PC-3 (cell line): Measurements from ENCODE around the gene CENPB. TPM values are rescaled to one million over a fixed set of nuclear protein-coding genes. Genes with fewer than 3 reads are reported as not detected.

ENCODE experiments used
- ATAC-seq: fragments of 200-7000 bp; cut with Tn5 transposase; 2 replicates; pipeline ENCODE4 v1.9.1; 2020; ENCODE audit warnings: mild to moderate bottlenecking, moderate library complexity
- BruUV-seq: library from RNA; stranded (reverse); fragments of 400-500 nt; replicated peaks from 2 replicates; lab custom pipeline; 2021; lab: Mats Ljungman, UMichigan
- CTCF ChIA-PET: fragments of 300-600 bp; sonication (Branson Sonifier 250); formaldehyde crosslinking; loops from one replicate; lab custom pipeline; 2022; ENCODE audit warnings: antibody characterized with exemption; lab: Charles Lee
- POLR2A ChIA-PET: fragments of 300-600 bp; sonication (Branson Sonifier 250); formaldehyde crosslinking; loops from one replicate; lab custom pipeline; 2022; ENCODE audit warnings: antibody characterized with exemption; ENCODE audit not compliant: unreplicated experiment; lab: Charles Lee
- DNase-seq: peaks from one replicate; pipeline ENCODE4 v3.0.0-alpha.2; 2015
- H2AFZ ChIP-seq: fragments of 300-600 bp; sonication (generic); 2 replicates; pipeline ENCODE4 v1.6.0; 2016; ENCODE audit warnings: antibody characterized with exemption, low read length
- H3F3A ChIP-seq: fragments of 300-600 bp; sonication (generic); one replicate; pipeline ENCODE4 v1.6.0; 2017; ENCODE audit warnings: antibody characterized with exemption, low read length, control low read depth, mild to moderate bottlenecking; ENCODE audit not compliant: unreplicated experiment
- H3K27ac ChIP-seq: fragments of 300-600 bp; sonication (generic); 2 replicates; pipeline ENCODE4 v1.5.1; 2016; ENCODE audit warnings: mild to moderate bottlenecking, low read length
- H3K27me3 ChIP-seq: fragments of 300-600 bp; sonication (generic); 2 replicates; pipeline ENCODE4 v1.6.1; 2016; ENCODE audit warnings: low read length, mixed read lengths
- H3K36me3 ChIP-seq: fragments of 300-600 bp; sonication (generic); 2 replicates; pipeline ENCODE4 v1.6.1; 2016; ENCODE audit warnings: low read depth, mixed run types, low read length, mixed read lengths
- H3K4me1 ChIP-seq: fragments of 300-600 bp; sonication (generic); 2 replicates; pipeline ENCODE4 v1.5.1; 2016; ENCODE audit warnings: low read length; ENCODE audit not compliant: insufficient read depth
- H3K4me2 ChIP-seq: fragments of 300-600 bp; sonication (generic); 2 replicates; pipeline ENCODE4 v1.6.0; 2016; ENCODE audit warnings: low read length
- H3K4me3 ChIP-seq: fragments of 300-600 bp; sonication (generic); 2 replicates; pipeline ENCODE4 v1.5.1; 2016; ENCODE audit warnings: mild to moderate bottlenecking, low read length, mixed read lengths
- H3K79me2 ChIP-seq: fragments of 300-600 bp; sonication (generic); 2 replicates; pipeline ENCODE4 v1.6.1; 2017; ENCODE audit warnings: low read length, mixed read lengths
- H3K9ac ChIP-seq: fragments of 300-600 bp; sonication (generic); 2 replicates; pipeline ENCODE4 v1.6.0; 2016; ENCODE audit warnings: mild to moderate bottlenecking, low read length
- H3K9me2 ChIP-seq: fragments of 300-600 bp; sonication (generic); replicated peaks from 2 replicates; pipeline ENCODE4 v1.6.1; 2016; ENCODE audit warnings: mixed run types, low read length, mixed read lengths
- H3K9me3 ChIP-seq: fragments of 300-600 bp; sonication (generic); 2 replicates; pipeline ENCODE4 v1.6.1; 2016; ENCODE audit warnings: low read length, mixed read lengths
- H4K20me1 ChIP-seq: fragments of 300-600 bp; sonication (generic); 2 replicates; pipeline ENCODE4 v1.6.1; 2016; ENCODE audit warnings: low read length, mixed read lengths
- EZH2 ChIP-seq: fragments of 300-600 bp; sonication (generic); IDR thresholded peaks from one replicate; pipeline ENCODE4 v1.6.1; 2017; ENCODE audit warnings: antibody characterized with exemption, mild to moderate bottlenecking, low read length; ENCODE audit not compliant: unreplicated experiment
- EZH2phosphoT487 ChIP-seq: fragments of 300-600 bp; sonication (generic); IDR thresholded peaks from 2 replicates; pipeline ENCODE4 v1.6.1; 2018; ENCODE audit warnings: mild to moderate bottlenecking, antibody characterized with exemption, low read length, borderline replicate concordance
- intact Hi-C: fragments of 100-400 bp; cut with micrococcal nuclease; formaldehyde crosslinking; loops from 2 replicates; pipeline ENCODE4 v1.9.0; 2023
- total RNA-seq: library from RNA; depleted of rRNA; stranded (reverse); fragments of >200 nt; gene quantifications from 2 replicates; pipeline ENCODE4 v1.2.3, GENCODE V29; 2014
- TF ChIP-seq, protein P1 (sequence below): fragments of 300-600 bp; sonication (generic); conservative IDR thresholded peaks from 2 replicates; pipeline ENCODE4 v1.5.1; 2017; ENCODE audit warnings: antibody characterized with exemption, low read depth, mild to moderate bottlenecking, low read length

Gene CENPB
- total RNA-seq, 1 experiment from 2014 or later = 213 TPM

GRCh38 chr20:3823881-3824280 is 37.3 kb upstream of the CENPB start:
- no peaks in the 10 kb centered on the region for H3F3A ChIP-seq
- TF ChIP-seq, protein P1, sequence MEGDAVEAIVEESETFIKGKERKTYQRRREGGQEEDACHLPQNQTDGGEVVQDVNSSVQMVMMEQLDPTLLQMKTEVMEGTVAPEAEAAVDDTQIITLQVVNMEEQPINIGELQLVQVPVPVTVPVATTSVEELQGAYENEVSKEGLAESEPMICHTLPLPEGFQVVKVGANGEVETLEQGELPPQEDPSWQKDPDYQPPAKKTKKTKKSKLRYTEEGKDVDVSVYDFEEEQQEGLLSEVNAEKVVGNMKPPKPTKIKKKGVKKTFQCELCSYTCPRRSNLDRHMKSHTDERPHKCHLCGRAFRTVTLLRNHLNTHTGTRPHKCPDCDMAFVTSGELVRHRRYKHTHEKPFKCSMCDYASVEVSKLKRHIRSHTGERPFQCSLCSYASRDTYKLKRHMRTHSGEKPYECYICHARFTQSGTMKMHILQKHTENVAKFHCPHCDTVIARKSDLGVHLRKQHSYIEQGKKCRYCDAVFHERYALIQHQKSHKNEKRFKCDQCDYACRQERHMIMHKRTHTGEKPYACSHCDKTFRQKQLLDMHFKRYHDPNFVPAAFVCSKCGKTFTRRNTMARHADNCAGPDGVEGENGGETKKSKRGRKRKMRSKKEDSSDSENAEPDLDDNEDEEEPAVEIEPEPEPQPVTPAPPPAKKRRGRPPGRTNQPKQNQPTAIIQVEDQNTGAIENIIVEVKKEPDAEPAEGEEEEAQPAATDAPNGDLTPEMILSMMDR = no peak
- TF ChIP-seq EZH2phosphoT487 (no peak), EZH2 (no peak)
- H3K4me3 ChIP-seq = no peak overlapping the region
- no peaks in the 10 kb centered on the region for H4K20me1 ChIP-seq
- no peak for ATAC-seq
- DNase-seq = no peak
- H3K36me3 ChIP-seq = peaks cover 29% of the 10 kb centered on the region
- CTCF ChIA-PET = no interaction called here
- no peak overlapping the region for H3K4me2 ChIP-seq
- H3K9me3 ChIP-seq = no peaks in the 10 kb centered on the region
- no peaks in the 10 kb centered on the region for H3K9me2 ChIP-seq
- BruUV-seq = no TSS peak
- intact Hi-C loops = no loop called here
- H2AFZ ChIP-seq = no peak overlapping the region
- POLR2A ChIA-PET = no interaction called here
- peaks cover 22% of the 10 kb centered on the region for H3K79me2 ChIP-seq
- no peak overlapping the region for H3K27ac ChIP-seq
- H3K4me1 ChIP-seq = peaks cover 18% of the 10 kb centered on the region
- H3K27me3 ChIP-seq = no peaks in the 10 kb centered on the region
- no peak overlapping the region for H3K9ac ChIP-seq

DNA sequence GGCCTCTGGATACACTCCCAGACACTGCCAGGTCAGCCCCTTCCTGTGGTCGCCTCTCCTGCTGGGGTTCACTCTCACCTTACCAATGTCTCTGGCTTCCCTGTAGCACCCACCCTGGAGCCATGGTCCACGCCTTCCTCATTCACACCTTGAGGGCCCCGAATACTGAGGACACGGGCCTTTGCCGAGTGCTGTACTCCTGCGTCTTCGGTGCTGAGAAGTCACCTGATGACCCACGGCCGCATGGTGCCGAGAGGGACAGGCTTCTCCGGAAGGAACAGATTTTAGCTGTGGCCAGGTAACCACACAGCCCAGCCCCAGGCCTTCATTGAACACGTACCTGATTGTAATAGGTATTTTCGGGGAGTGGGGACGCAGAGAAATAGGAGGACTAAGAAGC is 35.5 kb upstream of the CENPB start:
- Histone ChIP-seq H4K20me1 (no peaks in the 10 kb centered on the region), H3K9me2 (no peaks in the 10 kb centered on the region), H3K36me3 (peaks cover 29% of the 10 kb centered on the region), H3K79me2 (peaks cover 22% of the 10 kb centered on the region), H3K4me1 (peaks cover 27% of the 10 kb centered on the region), H3K27me3 (no peaks in the 10 kb centered on the region), H3K4me2 (peak overlapping the region; percentile 92), H3K4me3 (peak overlapping the region; percentile 85), H3F3A (no peaks in the 10 kb centered on the region), H3K9ac (no peak overlapping the region; the same call in 1 of the 2 replicates), H3K9me3 (no peaks in the 10 kb centered on the region), H3K27ac (no peak overlapping the region), H2AFZ (no peak overlapping the region)
- CTCF ChIA-PET = interaction anchor here (1.5 kb wide), 1 partner anchor 41 kb away, joined by 6 read pairs; the partner anchor contains the start of gene SPEF1
- no peak for TF ChIP-seq EZH2phosphoT487
- TF ChIP-seq, protein P1 = no peak
- no peak for TF ChIP-seq EZH2
- ATAC-seq (no peak), DNase-seq (no peak)
- no TSS peak for BruUV-seq
- POLR2A ChIA-PET = no interaction called here
- intact Hi-C loops = loop anchor here (2.0 kb wide), 3 partner anchors 25 to 33 kb away; partner anchors contain the start of genes CDC25B and MAVS
